Measurements from ENCODE around the gene PIGQ. TPM values are rescaled to one million over a fixed set of nuclear protein-coding genes. Genes with fewer than 3 reads are reported as not detected.
A peak's percentile ranks its signal among the peaks of the same experiment; 100 is the strongest.

PIGQ gene
- total RNA-seq, 1 experiment from 2014 or later, result 83.5 TPM

GRCh38 chr16:554297-554621, 15.5 kb upstream of the PIGQ start:
- DNase-seq (ENCODE audit: low read depth, low spot score), result no peak
- no peaks in the 10 kb centered on the region for H3K9me3 ChIP-seq (ENCODE audit: control insufficient read depth, insufficient read depth, low read depth, low read length)
- ATAC-seq, result no peak
- no TSS peak for BruUV-seq (replicated peaks)
- no peak overlapping the region for H3K4me3 ChIP-seq (ENCODE audit: low read depth in 2 of 2, low read length in 2 of 2)
- H3K36me3 ChIP-seq (ENCODE audit: control insufficient read depth, insufficient read depth, low read length), result no peaks in the 10 kb centered on the region
- intact Hi-C loops (cut with micrococcal nuclease; ENCODE audit: unreplicated experiment) (no loop called here), in situ Hi-C loops (cut with HindIII; ENCODE audit: low pct_unique_long_range_greater_than_20kb, low sequenced_read_pairs) (no loop called here)
- H3K27ac ChIP-seq (ENCODE audit: low read length), result 0 out of 2 replicates have a peak overlapping the region, but pooled peaks have one; percentile 23
- peaks cover 24% of the 10 kb centered on the region for H3K4me1 ChIP-seq (ENCODE audit: control insufficient read depth, insufficient read depth, low read length)
- TF ChIP-seq TCF7L2 (IDR thresholded peaks at IDR 0.05; ENCODE audit: low read depth, low read length), result no peak
- no peak for TF ChIP-seq POLR2AphosphoS5 (IDR thresholded peaks at IDR 0.05; ENCODE audit: low read depth, low read length)
- TF ChIP-seq REST (IDR thresholded peaks at IDR 0.05; ENCODE audit: insufficient read depth in 1 of 2, low read depth in 2 of 2, low read length in 1 of 2), result no peak
- TF ChIP-seq CTCF (IDR thresholded peaks at IDR 0.05), result no peak
- TF ChIP-seq SIN3A (IDR thresholded peaks at IDR 0.05; ENCODE audit: borderline replicate concordance, insufficient read depth, low read depth, low read length), result no peak
- POLR2A ChIA-PET, result no interaction called here
- H3K27me3 ChIP-seq (ENCODE audit: control insufficient read depth, insufficient read depth, low read length), result no peaks in the 10 kb centered on the region
- CTCF ChIA-PET, result no interaction called here

GRCh38 chr16:554640-555365, 15.0 kb upstream of the PIGQ start:
- Histone ChIP-seq H3K4me1 (ENCODE audit: control insufficient read depth, insufficient read depth, low read length) (peaks cover 27% of the 10 kb centered on the region), H3K27me3 (ENCODE audit: control insufficient read depth, insufficient read depth, low read length) (no peaks in the 10 kb centered on the region), H3K36me3 (ENCODE audit: control insufficient read depth, insufficient read depth, low read length) (no peaks in the 10 kb centered on the region), H3K4me3 (ENCODE audit: low read depth in 2 of 2, low read length in 2 of 2) (no peak overlapping the region), H3K27ac (ENCODE audit: low read length) (no peak overlapping the region), H3K9me3 (ENCODE audit: control insufficient read depth, insufficient read depth, low read depth, low read length) (no peaks in the 10 kb centered on the region)
- in situ Hi-C loops (cut with HindIII; ENCODE audit: low pct_unique_long_range_greater_than_20kb, low sequenced_read_pairs), result no loop called here
- ATAC-seq (peak; percentile 28), DNase-seq (ENCODE audit: low read depth, low spot score) (no peak)
- ChIA-PET CTCF (no interaction called here), POLR2A (no interaction called here)
- BruUV-seq (replicated peaks), result no TSS peak
- TF ChIP-seq POLR2AphosphoS5 (IDR thresholded peaks at IDR 0.05; ENCODE audit: low read depth, low read length), result no peak
- intact Hi-C loops (cut with micrococcal nuclease; ENCODE audit: unreplicated experiment), result no loop called here
